Measurements from ENCODE around the gene SNX4.
"Not testable (repeated sequence)": the region's sequence is repeated elsewhere in the genome, so short reads cannot be mapped to it uniquely, and the experiment has no call there.

SNX4 gene

DNA sequence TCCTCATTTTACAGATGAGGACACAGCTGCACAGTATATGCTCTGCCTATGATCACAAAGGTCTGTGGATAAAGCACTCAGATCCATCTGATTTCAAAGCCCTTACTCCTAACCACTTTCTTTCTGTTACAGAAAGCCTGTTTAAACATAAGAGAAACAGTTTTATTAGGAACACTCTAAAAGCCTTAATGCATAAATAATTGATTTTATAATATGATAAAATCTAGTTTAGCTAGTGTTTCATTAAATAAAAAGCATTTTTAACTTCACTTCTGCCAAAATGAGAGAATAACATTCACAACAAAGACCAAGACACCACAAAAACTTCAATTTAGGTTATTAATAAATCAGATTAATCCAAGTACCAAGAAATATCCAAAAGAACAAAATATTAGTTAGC is 21.4 kb downstream of the SNX4 start:
- no peak for DNase-seq (ENCODE audit: low read depth)
- H3K4me3 ChIP-seq (ENCODE audit: low read depth, low read length) = no peak overlapping the region
- TF ChIP-seq, protein P1, sequence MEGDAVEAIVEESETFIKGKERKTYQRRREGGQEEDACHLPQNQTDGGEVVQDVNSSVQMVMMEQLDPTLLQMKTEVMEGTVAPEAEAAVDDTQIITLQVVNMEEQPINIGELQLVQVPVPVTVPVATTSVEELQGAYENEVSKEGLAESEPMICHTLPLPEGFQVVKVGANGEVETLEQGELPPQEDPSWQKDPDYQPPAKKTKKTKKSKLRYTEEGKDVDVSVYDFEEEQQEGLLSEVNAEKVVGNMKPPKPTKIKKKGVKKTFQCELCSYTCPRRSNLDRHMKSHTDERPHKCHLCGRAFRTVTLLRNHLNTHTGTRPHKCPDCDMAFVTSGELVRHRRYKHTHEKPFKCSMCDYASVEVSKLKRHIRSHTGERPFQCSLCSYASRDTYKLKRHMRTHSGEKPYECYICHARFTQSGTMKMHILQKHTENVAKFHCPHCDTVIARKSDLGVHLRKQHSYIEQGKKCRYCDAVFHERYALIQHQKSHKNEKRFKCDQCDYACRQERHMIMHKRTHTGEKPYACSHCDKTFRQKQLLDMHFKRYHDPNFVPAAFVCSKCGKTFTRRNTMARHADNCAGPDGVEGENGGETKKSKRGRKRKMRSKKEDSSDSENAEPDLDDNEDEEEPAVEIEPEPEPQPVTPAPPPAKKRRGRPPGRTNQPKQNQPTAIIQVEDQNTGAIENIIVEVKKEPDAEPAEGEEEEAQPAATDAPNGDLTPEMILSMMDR (IDR thresholded peaks at IDR 0.05; ENCODE audit: low read depth, low read length) = no peak
- TF ChIP-seq, protein P2, sequence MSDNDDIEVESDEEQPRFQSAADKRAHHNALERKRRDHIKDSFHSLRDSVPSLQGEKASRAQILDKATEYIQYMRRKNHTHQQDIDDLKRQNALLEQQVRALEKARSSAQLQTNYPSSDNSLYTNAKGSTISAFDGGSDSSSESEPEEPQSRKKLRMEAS (IDR thresholded peaks at IDR 0.05; ENCODE audit: low read depth, low read length) = no peak
- TF ChIP-seq MYC (IDR thresholded peaks at IDR 0.05; ENCODE audit: low read depth, low read length) (no peak), POLR2A (IDR thresholded peaks at IDR 0.05; ENCODE audit: extremely low read depth, insufficient read length) (no peak)

DNA sequence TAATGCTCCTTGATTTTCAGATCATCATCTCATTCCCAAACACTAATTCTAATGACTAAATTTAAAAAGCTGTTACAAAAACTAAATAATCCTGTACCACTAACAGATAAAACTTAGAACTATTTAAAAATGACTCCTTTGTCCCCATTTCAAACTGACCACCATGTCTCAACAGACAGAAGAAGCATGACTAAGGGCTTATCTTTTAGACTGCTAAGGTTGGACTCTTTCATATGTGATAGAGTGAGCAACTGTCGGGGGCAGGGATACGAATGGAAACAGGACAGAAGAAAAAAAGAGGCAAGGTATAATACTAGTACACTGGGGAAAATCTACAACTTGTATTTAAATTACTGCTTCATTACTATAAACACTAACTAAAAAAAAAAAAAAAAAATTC is 23.3 kb downstream of the SNX4 start:
- no peak for DNase-seq (ENCODE audit: low read depth)
- H3K4me3 ChIP-seq (ENCODE audit: low read depth, low read length) = no peak overlapping the region
- TF ChIP-seq, protein P1 (IDR thresholded peaks at IDR 0.05; ENCODE audit: low read depth, low read length) = no peak

DNA sequence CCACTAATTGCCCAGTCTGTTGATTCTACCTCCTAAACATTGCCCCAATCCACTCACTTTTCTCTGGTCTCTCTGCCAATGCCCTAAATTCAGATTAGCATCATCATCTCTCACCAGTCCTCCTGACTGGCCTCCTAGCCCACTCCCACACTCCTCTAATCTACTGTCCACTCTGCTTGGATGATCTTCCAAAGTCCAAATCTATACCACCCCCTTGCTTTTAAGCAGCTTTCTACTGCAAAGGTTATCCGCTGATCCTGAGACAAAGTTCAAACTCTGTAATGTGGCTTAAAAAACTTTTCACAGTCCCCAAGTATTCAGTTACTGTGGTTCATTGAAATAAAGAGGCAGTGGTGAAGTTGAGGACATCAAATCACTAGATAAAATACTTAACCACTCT is 37.6 kb downstream of the SNX4 start:
- no peak overlapping the region for H3K4me3 ChIP-seq (ENCODE audit: low read depth, low read length)
- TF ChIP-seq MYC (IDR thresholded peaks at IDR 0.05; ENCODE audit: low read depth, low read length) (no peak), POLR2A (IDR thresholded peaks at IDR 0.05; ENCODE audit: extremely low read depth, insufficient read length) (no peak)
- TF ChIP-seq, protein P1 (IDR thresholded peaks at IDR 0.05; ENCODE audit: low read depth, low read length) = no peak
- TF ChIP-seq, protein P2 (IDR thresholded peaks at IDR 0.05; ENCODE audit: low read depth, low read length) = no peak
- no peak for DNase-seq (ENCODE audit: low read depth)

DNA sequence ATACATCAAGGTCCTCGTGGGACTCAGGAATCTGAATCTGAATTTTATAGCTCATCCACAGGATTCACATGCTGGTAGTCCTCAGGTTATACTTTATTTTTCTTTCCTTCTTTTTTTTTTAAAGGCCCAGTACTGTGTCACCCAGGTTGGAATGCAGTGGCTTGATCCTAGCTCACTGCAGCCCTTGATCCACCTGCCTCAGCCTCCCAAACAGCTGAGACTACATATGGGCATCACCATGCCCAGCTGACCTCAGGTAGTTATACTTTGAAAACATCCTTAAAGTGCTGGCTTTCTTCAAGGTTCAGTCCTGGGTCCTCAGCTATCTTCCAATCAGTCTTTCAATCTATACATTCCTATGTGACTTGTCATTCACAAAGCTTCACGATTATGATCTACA is 38.2 kb downstream of the SNX4 start:
- no peak overlapping the region for H3K4me3 ChIP-seq (ENCODE audit: low read depth, low read length)
- TF ChIP-seq, protein P1 (IDR thresholded peaks at IDR 0.05; ENCODE audit: low read depth, low read length) = no peak
- no peak for TF ChIP-seq MYC (IDR thresholded peaks at IDR 0.05; ENCODE audit: low read depth, low read length)
- no peak for TF ChIP-seq POLR2A (IDR thresholded peaks at IDR 0.05; ENCODE audit: extremely low read depth, insufficient read length)
- TF ChIP-seq, protein P2 (IDR thresholded peaks at IDR 0.05; ENCODE audit: low read depth, low read length) = no peak
- DNase-seq (ENCODE audit: low read depth) = no peak

DNA sequence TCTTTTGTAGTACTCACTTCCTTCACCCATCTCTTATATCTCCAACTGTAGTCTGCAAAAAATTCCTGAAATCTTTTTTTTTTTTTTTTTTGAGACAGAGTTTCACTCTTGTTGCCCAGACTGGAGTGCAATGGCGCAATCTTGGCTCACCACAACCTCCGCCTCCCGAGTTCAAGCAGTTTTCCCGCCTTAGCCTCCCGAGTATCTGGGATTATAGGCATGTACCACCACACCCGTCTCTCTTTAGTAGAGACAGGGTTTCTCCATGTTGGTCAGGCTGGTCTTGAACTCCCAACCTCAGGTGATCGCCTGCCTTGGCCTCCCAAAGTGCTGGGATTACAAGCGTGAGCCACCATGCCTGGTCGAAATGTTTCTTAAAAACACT is 38.6 kb downstream of the SNX4 start:
- DNase-seq (ENCODE audit: low read depth); H3K4me3 ChIP-seq (ENCODE audit: low read depth, low read length): not testable (repeated sequence)

DNA sequence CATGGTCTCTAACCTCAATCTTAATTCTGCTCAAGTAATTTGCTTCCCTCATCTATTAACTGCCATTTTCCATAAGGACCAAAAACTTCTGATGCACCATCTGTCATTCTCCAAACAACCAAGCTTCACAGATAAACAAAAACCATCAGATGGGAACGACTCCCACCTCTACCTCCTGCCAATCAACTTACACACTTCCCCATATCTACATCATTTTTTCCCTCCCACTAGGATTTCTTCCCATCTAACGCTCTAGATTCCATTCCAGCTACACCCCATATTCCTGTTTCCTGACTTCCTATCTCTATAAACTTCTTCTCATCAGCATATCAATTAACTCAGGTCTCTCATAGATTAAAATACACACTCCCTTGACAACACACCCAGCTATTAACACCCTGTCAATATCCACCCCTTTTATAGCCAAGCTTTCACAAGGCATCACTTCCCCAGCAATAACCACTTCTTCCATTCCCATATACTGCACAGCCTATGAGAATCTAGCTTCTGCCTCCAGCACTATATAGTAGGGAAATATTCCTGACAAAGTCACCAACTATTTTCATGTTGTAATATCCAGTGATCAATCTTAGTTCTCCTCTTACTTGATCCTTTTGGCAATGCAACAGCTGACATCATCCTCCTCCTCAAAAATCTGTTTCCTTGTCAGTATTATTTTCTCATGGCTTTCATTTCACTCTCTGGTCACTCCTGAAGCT is 39.2 kb downstream of the SNX4 start:
- TF ChIP-seq, protein P2 (IDR thresholded peaks at IDR 0.05; ENCODE audit: low read depth, low read length) = no peak
- TF ChIP-seq, protein P1 (IDR thresholded peaks at IDR 0.05; ENCODE audit: low read depth, low read length) = no peak
- TF ChIP-seq MYC (IDR thresholded peaks at IDR 0.05; ENCODE audit: low read depth, low read length) (no peak), POLR2A (IDR thresholded peaks at IDR 0.05; ENCODE audit: extremely low read depth, insufficient read length) (no peak)
- no peak overlapping the region for H3K4me3 ChIP-seq (ENCODE audit: low read depth, low read length)
- no peak for DNase-seq (ENCODE audit: low read depth)

Data from NB4 (cell line).